Testis (tissue), 2 donors: ENCODE measurements around the gene GZMH.

Experiments
- CTCF ChIP-seq, 3 experiments: fragments of 450-650 bp in 2 of 3; fragments of 200-600 bp in 1 of 3; sonication (generic) in 1 of 3; IDR thresholded peaks; one replicate each; pipeline ENCODE4 v1.5.1; 2016 to 2019; ENCODE audit warnings: antibody characterized with exemption in 3 of 3, mild to moderate bottlenecking in 2 of 3, moderate library complexity in 1 of 3
- POLR2A ChIP-seq: fragments of 450-650 bp; IDR thresholded peaks from one replicate; pipeline ENCODE4 v1.6.1; 2017; ENCODE audit warnings: antibody characterized with exemption, mild to moderate bottlenecking, moderate library complexity

- TF ChIP-seq CTCF (IDR thresholded peaks at IDR 0.05) = no peak
- no peak for TF ChIP-seq POLR2A
These were observed 30.4 kb upstream of the GZMH start for GRCh38 chr14:24639905-24640304.
